DND-41 (cell line): ENCODE measurements around the gene TBC1D4.

Experiments used
- ATAC-seq: fragments of 200-7000 bp; cut with Tn5 transposase; 3 replicates; pipeline ENCODE4 v1.9.1; 2021; ENCODE audit warnings: low read depth; ENCODE audit not compliant: insufficient read depth
- DNase-seq: peaks from one replicate; pipeline ENCODE4 v3.0.0-alpha.2; 2020
- H2AFZ ChIP-seq: 2 replicates; pipeline ENCODE4 v1.6.0; 2012; ENCODE audit warnings: low read depth, low read length
- H3K27ac ChIP-seq: 2 replicates; pipeline ENCODE4 v1.5.1; 2012; ENCODE audit warnings: low read length, inconsistent platforms
- H3K27me3 ChIP-seq: fragments of 200-600 bp; sonication (generic); 2 replicates; pipeline ENCODE4 v1.6.0; 2012; ENCODE audit warnings: low read length, mild to moderate bottlenecking, inconsistent platforms; ENCODE audit not compliant: insufficient read depth, poor library complexity
- H3K36me3 ChIP-seq: 2 replicates; pipeline ENCODE4 v1.5.1; 2012; ENCODE audit warnings: low read length, inconsistent platforms; ENCODE audit not compliant: insufficient read depth
- H3K4me1 ChIP-seq: 2 replicates; pipeline ENCODE4 v1.5.1; 2012; ENCODE audit warnings: mild to moderate bottlenecking, low read length; ENCODE audit not compliant: insufficient read depth
- H3K4me2 ChIP-seq: 2 replicates; pipeline ENCODE4 v1.6.0; 2012; ENCODE audit warnings: mild to moderate bottlenecking, moderate library complexity, low read length, inconsistent platforms; ENCODE audit not compliant: insufficient read depth
- H3K4me3 ChIP-seq, 2 experiments: fragments of 200-600 bp in 1 of 2; shearing (Covaris generic) in 1 of 2; 2 replicates each; pipeline ENCODE4 v1.5.1; 2012 to 2016; ENCODE audit warnings: inconsistent platforms in 2 of 2, low read length in 2 of 2, mild to moderate bottlenecking in 2 of 2, low read depth in 1 of 2, moderate library complexity in 1 of 2
- H3K79me2 ChIP-seq: 2 replicates; pipeline ENCODE4 v1.6.0; 2012; ENCODE audit warnings: low read length, inconsistent platforms; ENCODE audit not compliant: insufficient read depth
- H3K9ac ChIP-seq: 2 replicates; pipeline ENCODE4 v1.6.0; 2012; ENCODE audit warnings: low read depth, mild to moderate bottlenecking, inconsistent platforms, low read length, moderate library complexity
- H3K9me3 ChIP-seq: 2 replicates; pipeline ENCODE4 v1.5.1; 2012; ENCODE audit warnings: low read length, moderate library complexity, mild to moderate bottlenecking, inconsistent platforms; ENCODE audit not compliant: insufficient read depth, severe bottlenecking
- H4K20me1 ChIP-seq: 2 replicates; pipeline ENCODE4 v1.6.0; 2012; ENCODE audit warnings: low read length; ENCODE audit not compliant: insufficient read depth
- EZH2 ChIP-seq: IDR thresholded peaks from 3 replicates; pipeline ENCODE4 v1.6.1; 2012; ENCODE audit warnings: borderline replicate concordance, low read depth, mild to moderate bottlenecking, moderate library complexity, low read length, inconsistent platforms; ENCODE audit not compliant: severe bottlenecking
- TF ChIP-seq, protein P1 (sequence below): IDR thresholded peaks from 2 replicates; pipeline ENCODE4 v1.5.1; 2012; ENCODE audit warnings: borderline replicate concordance, low read length, moderate library complexity, mild to moderate bottlenecking; ENCODE audit not compliant: poor library complexity, severe bottlenecking; ENCODE audit errors: extremely low read depth

The TBC1D4 gene

GRCh38 chr13:75312884-75313520, 169.0 kb downstream of the TBC1D4 start:
- no peak overlapping the region for H3K27ac ChIP-seq
- no peaks in the 10 kb centered on the region for H3K27me3 ChIP-seq
- ATAC-seq (no peak), DNase-seq (no peak)
- no peak overlapping the region for H3K4me2 ChIP-seq
- no peak overlapping the region for H3K4me3 ChIP-seq
- TF ChIP-seq, protein P1, sequence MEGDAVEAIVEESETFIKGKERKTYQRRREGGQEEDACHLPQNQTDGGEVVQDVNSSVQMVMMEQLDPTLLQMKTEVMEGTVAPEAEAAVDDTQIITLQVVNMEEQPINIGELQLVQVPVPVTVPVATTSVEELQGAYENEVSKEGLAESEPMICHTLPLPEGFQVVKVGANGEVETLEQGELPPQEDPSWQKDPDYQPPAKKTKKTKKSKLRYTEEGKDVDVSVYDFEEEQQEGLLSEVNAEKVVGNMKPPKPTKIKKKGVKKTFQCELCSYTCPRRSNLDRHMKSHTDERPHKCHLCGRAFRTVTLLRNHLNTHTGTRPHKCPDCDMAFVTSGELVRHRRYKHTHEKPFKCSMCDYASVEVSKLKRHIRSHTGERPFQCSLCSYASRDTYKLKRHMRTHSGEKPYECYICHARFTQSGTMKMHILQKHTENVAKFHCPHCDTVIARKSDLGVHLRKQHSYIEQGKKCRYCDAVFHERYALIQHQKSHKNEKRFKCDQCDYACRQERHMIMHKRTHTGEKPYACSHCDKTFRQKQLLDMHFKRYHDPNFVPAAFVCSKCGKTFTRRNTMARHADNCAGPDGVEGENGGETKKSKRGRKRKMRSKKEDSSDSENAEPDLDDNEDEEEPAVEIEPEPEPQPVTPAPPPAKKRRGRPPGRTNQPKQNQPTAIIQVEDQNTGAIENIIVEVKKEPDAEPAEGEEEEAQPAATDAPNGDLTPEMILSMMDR: no peak
- TF ChIP-seq EZH2: no peak
- no peak overlapping the region for H3K9ac ChIP-seq
- H2AFZ ChIP-seq: no peak overlapping the region
- H3K9me3 ChIP-seq: no peaks in the 10 kb centered on the region
- H3K79me2 ChIP-seq: no peaks in the 10 kb centered on the region
- no peaks in the 10 kb centered on the region for H4K20me1 ChIP-seq
- no peaks in the 10 kb centered on the region for H3K36me3 ChIP-seq
- H3K4me1 ChIP-seq: no peaks in the 10 kb centered on the region

- Histone ChIP-seq H3K27ac (no peak overlapping the region), H3K9ac (no peak overlapping the region), H3K79me2 (no peaks in the 10 kb centered on the region), H3K27me3 (no peaks in the 10 kb centered on the region), H4K20me1 (no peaks in the 10 kb centered on the region), H3K4me2 (no peak overlapping the region), H3K36me3 (no peaks in the 10 kb centered on the region), H2AFZ (no peak overlapping the region), H3K4me1 (no peaks in the 10 kb centered on the region), H3K9me3 (no peaks in the 10 kb centered on the region), H3K4me3 (no peak overlapping the region)
- DNase-seq (no peak), ATAC-seq (no peak)
- TF ChIP-seq EZH2: no peak
- TF ChIP-seq, protein P1: no peak
Observed at GRCh38 chr13:75309981-75310580, 171.9 kb downstream of the TBC1D4 start.

DNA sequence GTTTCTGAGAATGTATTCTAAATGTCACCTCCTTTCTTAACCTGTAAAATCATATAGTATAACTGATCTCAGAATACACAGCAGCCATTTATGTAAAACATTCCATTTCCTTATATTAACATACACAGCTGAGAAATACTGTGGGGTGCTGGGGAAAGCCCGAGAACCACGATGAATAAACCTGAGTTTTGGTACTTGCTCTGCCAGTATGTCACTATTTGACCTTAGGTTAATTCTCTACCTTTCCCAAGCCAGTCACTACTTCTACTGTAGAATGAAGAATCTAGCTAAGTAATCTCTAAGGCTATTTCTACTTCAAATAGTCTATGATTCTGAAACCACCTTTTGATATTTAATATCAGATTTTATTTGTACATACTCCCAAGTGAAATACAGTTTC, 173.7 kb downstream of the TBC1D4 start:
- H4K20me1 ChIP-seq: no peaks in the 10 kb centered on the region
- no peaks in the 10 kb centered on the region for H3K27me3 ChIP-seq
- H3K4me3 ChIP-seq: no peak overlapping the region
- H3K9ac ChIP-seq: no peak overlapping the region
- no peaks in the 10 kb centered on the region for H3K4me1 ChIP-seq
- H3K4me2 ChIP-seq: no peak overlapping the region
- H3K79me2 ChIP-seq: no peaks in the 10 kb centered on the region
- DNase-seq: no peak
- H2AFZ ChIP-seq: no peak overlapping the region
- ATAC-seq: no peak
- no peaks in the 10 kb centered on the region for H3K36me3 ChIP-seq
- H3K27ac ChIP-seq: no peak overlapping the region
- no peak for TF ChIP-seq EZH2
- TF ChIP-seq, protein P1: no peak
- H3K9me3 ChIP-seq: no peaks in the 10 kb centered on the region
